Endometrial microvascular endothelial cells (primary cell): ENCODE data around the gene KRTAP10-5. TPM values are rescaled to one million over a fixed set of nuclear protein-coding genes. Genes with fewer than 3 reads are reported as not detected.
"Not testable (repeated sequence)": the region's sequence is repeated elsewhere in the genome, so short reads cannot be mapped to it uniquely, and the experiment has no call there.

Experiments used
- in situ Hi-C: cut with HindIII; loops from 2 replicates; pipeline ENCODE4 v1.10.0; 2017; ENCODE audit warnings: low sequenced_read_pairs, low pct_unique_long_range_greater_than_20kb; ENCODE audit errors: inconsistent ontology term
- total RNA-seq: library from RNA; depleted of rRNA; stranded (reverse); fragments of >200 nt; gene quantifications from one replicate; pipeline ENCODE4 v1.2.3, GENCODE V29; 2015; ENCODE audit errors: inconsistent ontology term

KRTAP10-5 gene
- total RNA-seq, 1 donor from 2014 or later: not detected

DNA sequence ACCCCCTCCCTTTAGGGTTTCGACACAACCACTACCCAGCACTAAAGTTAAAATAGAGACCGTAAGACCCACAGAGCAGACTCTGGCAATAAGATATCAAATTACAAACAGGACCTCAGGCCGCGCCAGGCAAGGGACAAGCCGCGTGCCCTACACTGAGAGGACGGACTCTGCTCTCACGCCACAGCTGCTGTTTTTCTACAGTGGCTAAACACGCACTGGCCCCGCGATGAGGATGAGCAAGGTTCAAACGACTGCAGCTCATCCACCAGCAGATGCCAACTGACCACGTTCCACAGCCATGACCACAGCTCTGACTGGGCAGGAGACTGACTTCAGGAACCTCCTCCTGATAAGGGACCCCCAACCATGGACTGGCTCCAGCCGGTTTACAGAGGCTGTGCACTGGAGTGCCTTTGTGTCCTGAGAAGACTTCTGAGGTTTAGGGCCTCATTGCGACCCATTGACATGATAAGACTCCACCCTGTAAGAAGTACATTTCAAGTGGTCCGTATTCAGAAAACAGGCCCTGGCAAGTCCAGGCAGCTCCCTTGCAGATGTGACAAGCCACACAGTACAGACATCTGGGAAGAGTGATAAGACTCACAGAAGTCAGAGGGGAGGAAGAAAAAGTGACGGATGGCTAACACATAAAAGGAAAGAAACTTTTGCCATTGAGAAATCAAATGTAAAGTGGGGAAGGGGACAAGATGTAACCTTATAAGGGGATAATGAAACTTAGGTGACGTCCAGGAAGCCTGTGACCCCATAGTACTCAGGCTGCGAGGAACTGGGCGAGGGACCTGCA is 13.4 kb upstream of the KRTAP10-5 start:
- in situ Hi-C loops: no loop called here

DNA sequence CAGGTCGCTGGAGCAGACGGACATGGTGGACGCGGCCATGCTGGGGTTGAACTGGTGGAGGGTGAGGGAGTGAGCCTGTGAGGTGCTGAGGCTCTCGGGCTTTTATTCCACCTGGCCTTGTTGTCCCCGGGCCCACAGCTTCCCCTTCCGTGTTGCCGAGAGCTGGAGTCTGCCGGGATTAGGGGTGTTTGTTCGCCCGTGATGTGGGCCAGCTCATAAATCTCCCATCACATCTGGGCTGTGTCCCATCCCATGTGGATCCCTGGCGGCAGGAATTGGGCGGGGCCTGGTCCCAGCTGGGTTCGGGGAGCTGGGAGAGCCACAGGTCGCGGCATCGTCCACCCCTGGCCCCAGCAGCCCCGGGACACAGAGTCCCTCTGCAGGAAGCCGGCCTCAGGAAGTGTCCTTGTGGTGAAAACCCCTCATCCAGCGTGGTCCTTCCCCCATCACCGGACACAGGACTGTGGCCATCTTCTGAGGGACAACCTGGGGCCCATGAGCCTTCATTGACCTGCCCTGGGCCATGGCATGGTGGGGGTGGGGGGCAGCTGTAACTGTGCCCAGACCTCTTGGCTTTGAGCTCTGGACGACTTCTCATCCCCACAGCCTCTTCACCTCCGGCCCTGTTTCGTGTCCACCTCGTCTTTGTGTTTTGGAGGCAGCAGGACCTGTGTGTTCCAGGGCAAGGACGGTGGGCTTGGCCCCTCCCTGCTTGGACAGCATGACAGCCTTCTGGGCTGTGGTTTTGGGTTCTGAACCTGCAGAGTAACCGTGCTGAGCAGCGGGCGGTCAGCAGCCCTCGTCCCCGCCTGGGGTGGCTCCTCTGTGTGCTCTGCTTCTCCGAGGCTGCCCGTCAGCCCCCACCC is 12.3 kb upstream of the KRTAP10-5 start, which contains the start of gene KRTAP10-6:
Gene KRTAP10-6, minus strand, starts transcription at position 60 of the 866 bp plus-strand sequence. Its CDS starts 21 bp downstream, at position 39.
- in situ Hi-C loops: no loop called here

GRCh38 chr21:44591801-44592130 is 11.4 kb upstream of the KRTAP10-5 start:
- in situ Hi-C loops: not testable (repeated sequence)

GRCh38 chr21:44590897-44591800 is 10.7 kb upstream of the KRTAP10-5 start:
- in situ Hi-C loops: not testable (repeated sequence)

DNA sequence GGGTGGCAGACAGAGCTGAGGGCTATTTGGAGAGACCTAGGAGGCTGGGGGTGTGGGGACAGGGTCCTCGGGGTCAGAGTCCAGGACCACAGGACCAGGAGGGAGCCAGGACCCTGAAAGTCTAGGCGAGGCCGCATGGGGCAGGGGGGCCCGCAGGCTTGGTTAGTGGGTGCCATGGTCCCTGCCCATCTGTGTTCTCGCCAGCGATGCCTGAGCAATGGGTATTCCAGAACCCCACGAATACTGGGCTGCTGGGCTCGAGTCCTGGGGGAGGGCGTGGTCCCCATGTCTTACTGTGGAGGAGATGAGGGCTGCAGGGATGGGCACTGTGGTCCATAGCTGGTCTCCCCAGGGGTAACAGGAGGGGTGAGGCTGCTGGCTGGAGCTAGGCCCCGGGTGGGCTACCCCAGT is 9.9 kb upstream of the KRTAP10-5 start:
- in situ Hi-C loops: no loop called here

GRCh38 chr21:44589586-44590305 is 9.3 kb upstream of the KRTAP10-5 start:
- in situ Hi-C loops: no loop called here

DNA sequence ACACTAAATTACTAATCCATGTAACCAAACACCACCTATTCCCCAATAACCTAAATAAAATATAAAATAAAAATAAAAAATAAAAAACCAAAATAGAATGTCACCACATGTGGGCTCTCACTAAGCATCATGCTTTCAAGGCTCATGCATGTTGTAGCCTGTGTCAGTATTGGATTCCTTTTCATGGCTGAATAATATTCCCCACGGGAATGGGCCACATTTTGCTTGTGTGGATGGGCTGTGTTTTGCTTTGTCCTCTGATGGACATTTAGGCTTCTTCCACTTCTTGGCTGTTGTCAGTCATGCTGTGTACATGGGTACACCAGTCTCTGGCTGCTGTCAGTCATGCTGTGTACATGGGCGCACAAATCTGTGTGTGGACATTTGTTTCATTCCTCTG is 8.7 kb upstream of the KRTAP10-5 start:
- in situ Hi-C loops: no loop called here

- in situ Hi-C loops: no loop called here
Observed at GRCh38 chr21:44585892-44586291, 5.5 kb upstream of the KRTAP10-5 start.

DNA sequence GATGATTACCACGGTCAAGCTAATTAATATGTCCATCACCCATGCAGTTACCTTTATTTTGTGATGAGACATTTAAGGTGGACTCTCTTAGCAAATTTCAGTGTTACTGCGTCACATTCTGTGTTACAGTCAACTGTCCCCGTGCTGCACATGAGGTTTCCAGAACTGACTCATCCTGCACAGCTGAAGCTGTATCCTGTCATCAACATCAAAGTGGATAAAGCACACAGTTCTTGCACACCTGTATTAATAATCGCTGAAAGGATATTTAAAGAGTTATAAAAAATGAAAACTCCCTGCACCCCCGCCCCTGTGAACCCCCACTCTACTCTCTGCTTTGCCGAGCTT is 3.4 kb upstream of the KRTAP10-5 start:
- in situ Hi-C loops: no loop called here

DNA sequence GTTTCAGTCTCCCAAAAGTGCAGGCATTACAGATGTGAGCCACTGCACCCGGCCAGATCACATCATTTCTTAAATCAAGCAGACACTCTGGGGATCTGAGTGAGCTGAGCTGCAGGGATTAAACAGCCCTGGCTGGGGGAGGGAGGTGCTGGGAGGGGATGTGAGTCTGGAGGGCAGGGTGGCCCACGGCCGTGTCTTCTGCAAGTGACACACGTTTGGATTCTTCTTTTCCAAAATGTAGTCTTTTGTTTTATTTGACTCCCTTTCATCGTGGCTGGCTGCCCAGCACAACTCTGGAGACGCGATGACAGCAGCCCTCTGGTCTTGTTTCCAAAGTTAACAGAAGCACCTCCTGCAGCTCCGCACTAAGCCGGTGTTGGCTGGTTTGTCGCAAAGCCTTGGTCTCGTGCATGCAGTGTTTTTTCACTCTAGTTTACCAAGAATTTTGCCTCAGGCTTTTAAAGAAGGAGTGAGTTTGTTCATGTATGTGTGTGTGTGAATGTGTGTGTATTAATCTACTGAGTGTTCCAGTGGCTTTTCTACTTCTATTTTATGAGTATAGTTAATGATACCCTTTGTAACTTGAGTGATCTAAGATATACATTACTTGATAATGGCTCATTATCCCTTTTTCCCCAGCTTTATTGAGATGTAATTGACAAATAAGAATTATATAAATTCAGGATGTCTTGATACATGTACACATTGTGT is 2.8 kb upstream of the KRTAP10-5 start:
- in situ Hi-C loops: no loop called here

GRCh38 chr21:44582055-44582454 is 1.7 kb upstream of the KRTAP10-5 start:
- in situ Hi-C loops: no loop called here

- in situ Hi-C loops: no loop called here
Observed at GRCh38 chr21:44581158-44581557, 754 bp upstream of the KRTAP10-5 start.

DNA sequence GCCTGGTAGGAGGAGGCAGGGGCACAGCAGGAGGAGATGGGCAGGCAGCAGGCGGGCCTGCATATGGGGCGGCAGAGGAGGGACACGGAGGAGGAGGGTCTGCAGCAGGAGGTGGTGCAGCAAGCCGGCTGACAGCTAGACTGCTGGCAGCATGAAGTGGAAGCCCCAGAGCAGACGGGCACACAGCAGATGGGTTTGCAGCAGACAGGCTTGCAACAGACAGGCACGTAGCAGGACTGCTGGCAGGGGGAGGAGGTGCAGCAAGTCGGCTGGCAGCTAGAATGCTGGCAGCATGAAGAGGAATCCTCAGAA is 615 bp downstream of the KRTAP10-5 start:
- in situ Hi-C loops: no loop called here

DNA sequence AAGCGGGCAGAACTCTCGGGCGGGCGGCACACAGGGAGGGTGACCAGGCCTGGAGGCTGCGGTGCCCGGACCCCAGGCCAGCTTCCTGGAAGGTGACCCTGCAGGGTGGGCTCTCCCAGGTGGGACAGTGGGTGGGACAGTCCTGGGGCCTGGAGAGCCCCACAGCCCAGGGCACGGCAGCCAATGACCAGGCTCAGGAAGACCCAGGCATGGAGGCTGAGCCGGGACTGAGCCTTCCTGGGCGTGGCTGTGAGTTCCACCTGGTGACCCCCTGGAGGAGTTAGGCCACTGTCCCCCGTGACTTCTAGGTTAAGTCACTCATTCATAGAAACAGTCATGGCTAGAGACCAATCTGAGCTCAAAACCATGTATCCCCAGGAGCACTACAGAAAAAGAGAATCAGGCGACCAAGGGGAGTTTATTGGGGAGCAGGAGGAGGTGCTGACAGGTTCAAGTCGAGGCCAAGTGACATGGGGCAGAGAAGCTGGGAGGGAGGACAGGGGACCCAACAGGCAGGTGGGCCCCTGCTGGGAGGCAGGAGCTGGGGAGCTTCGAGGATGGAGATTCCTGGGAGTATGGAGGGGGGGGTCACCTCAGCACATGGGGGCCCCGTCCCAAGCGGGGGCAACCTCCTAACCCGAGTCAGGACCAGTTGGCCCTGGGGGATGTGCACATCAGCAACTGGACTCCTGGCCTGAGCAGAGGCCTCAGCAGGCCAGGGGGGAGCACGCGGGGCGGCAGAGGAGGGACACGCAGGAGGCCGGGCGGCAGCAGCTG is 1.2 kb downstream of the KRTAP10-5 start:
- in situ Hi-C loops: no loop called here

GRCh38 chr21:44578371-44579055 is 1.9 kb downstream of the KRTAP10-5 start:
- in situ Hi-C loops: no loop called here

DNA sequence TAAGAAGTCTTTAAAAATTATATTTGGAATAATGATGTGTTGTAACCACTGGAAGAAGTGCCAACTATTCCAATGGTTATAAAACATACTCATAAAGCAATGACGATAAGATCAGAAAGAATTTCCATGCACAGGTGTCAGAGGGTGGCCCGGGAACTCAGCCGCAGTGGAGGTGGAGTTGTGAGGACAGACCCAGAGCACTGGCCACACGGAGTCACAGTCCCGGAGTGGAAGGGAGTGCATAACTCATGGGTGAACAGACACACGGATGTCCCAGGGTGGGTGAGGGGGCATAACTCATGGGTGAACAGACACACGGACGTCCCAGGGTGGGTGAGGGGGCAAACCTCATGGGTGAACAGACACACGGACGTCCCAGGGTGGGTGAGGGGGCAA is 4.4 kb downstream of the KRTAP10-5 start:
- in situ Hi-C loops: no loop called here
